NCI-H2196 (cell line): ENCODE data around the gene KRTAP10-8.
"Not testable (repeated sequence)": the region's sequence is repeated elsewhere in the genome, so short reads cannot be mapped to it uniquely, and the experiment has no call there.

Experiments
- DNase-seq: peaks from one replicate; lab custom pipeline; 2025; ENCODE audit not compliant: unreplicated experiment; lab: John Stamatoyannopoulos, UW

KRTAP10-8 gene

DNA sequence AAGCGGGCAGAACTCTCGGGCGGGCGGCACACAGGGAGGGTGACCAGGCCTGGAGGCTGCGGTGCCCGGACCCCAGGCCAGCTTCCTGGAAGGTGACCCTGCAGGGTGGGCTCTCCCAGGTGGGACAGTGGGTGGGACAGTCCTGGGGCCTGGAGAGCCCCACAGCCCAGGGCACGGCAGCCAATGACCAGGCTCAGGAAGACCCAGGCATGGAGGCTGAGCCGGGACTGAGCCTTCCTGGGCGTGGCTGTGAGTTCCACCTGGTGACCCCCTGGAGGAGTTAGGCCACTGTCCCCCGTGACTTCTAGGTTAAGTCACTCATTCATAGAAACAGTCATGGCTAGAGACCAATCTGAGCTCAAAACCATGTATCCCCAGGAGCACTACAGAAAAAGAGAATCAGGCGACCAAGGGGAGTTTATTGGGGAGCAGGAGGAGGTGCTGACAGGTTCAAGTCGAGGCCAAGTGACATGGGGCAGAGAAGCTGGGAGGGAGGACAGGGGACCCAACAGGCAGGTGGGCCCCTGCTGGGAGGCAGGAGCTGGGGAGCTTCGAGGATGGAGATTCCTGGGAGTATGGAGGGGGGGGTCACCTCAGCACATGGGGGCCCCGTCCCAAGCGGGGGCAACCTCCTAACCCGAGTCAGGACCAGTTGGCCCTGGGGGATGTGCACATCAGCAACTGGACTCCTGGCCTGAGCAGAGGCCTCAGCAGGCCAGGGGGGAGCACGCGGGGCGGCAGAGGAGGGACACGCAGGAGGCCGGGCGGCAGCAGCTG, 32.6 kb upstream of the KRTAP10-8 start:
- DNase-seq = no peak

DNA sequence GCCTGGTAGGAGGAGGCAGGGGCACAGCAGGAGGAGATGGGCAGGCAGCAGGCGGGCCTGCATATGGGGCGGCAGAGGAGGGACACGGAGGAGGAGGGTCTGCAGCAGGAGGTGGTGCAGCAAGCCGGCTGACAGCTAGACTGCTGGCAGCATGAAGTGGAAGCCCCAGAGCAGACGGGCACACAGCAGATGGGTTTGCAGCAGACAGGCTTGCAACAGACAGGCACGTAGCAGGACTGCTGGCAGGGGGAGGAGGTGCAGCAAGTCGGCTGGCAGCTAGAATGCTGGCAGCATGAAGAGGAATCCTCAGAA, 32.1 kb upstream of the KRTAP10-8 start:
- DNase-seq = no peak

DNA sequence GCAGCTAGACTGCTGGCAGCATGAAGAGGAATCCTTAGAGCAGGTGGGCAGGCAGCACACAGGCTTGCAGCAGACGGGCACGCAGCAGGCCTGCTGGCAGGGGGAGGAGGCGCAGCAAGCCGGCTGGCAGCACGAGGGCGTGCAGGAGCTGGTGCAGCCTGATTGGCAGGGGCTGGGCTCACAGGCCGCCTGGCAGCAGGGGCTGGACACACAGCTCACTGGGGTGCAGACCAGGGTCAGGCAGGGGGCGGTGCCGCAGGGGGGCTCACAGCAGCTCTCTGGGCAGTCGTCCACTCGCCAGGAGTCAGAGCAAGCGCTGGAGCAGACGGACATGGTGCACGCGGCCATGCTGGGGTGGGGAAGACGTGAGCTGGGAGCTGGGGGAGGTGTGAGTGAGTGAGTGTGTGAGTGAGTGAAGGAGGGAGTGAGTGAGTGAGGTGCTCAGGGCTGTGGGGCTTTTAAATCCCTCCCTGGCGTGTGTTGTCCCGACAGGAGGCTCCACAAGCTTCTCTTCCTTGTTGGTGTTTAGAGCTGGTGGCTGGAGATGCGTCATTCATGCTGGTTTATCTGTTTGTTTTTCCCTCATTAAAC, 31.6 kb upstream of the KRTAP10-8 start, which contains the start of gene KRTAP10-5:
KRTAP10-5 (minus strand) TSS at position 374 of the 591 bp plus-strand sequence; CDS start at position 348, 26 bp downstream.
- DNase-seq = not testable (repeated sequence)

DNA sequence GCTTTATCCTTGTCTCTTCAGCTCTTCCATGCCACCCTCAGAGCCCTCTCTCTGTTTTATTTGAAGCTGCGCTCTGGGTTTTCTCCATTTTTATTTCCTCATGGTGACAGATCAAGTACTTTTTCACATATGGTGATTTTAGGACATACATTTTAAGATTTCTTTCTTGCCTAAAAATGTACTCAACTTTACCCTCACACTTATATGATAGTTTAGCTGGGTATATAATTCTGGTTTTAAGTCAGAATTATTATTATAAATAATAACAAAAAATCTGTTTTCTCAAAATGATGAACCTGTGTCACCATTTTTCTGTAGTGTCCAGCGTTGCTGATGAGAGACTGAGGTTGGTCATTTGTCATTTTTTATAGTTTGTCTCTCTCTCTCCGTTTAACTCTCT, 30.7 kb upstream of the KRTAP10-8 start:
- DNase-seq = no peak

DNA sequence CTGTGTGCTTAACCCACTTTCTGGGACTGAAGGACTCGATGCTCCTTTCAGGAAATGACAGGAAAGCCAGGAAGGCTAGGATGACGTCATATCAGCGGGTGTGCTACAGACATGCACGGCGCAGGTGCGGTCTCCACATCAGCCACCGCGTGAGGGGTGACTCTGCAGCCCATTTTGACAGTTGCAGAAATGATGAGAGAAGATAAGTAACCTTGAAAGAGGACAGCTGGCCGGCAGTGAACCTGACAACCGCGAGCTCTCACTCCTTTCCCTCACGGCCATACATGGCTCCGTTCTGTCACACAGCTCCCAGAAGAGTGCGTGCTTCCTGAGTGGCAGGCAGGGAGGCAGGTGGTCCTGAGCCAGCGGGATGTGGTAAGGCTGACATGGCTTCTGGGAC, 29.8 kb upstream of the KRTAP10-8 start:
- no peak for DNase-seq

DNA sequence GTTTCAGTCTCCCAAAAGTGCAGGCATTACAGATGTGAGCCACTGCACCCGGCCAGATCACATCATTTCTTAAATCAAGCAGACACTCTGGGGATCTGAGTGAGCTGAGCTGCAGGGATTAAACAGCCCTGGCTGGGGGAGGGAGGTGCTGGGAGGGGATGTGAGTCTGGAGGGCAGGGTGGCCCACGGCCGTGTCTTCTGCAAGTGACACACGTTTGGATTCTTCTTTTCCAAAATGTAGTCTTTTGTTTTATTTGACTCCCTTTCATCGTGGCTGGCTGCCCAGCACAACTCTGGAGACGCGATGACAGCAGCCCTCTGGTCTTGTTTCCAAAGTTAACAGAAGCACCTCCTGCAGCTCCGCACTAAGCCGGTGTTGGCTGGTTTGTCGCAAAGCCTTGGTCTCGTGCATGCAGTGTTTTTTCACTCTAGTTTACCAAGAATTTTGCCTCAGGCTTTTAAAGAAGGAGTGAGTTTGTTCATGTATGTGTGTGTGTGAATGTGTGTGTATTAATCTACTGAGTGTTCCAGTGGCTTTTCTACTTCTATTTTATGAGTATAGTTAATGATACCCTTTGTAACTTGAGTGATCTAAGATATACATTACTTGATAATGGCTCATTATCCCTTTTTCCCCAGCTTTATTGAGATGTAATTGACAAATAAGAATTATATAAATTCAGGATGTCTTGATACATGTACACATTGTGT, 28.6 kb upstream of the KRTAP10-8 start:
- DNase-seq = no peak

DNA sequence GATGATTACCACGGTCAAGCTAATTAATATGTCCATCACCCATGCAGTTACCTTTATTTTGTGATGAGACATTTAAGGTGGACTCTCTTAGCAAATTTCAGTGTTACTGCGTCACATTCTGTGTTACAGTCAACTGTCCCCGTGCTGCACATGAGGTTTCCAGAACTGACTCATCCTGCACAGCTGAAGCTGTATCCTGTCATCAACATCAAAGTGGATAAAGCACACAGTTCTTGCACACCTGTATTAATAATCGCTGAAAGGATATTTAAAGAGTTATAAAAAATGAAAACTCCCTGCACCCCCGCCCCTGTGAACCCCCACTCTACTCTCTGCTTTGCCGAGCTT, 28.1 kb upstream of the KRTAP10-8 start:
- no peak for DNase-seq

DNA sequence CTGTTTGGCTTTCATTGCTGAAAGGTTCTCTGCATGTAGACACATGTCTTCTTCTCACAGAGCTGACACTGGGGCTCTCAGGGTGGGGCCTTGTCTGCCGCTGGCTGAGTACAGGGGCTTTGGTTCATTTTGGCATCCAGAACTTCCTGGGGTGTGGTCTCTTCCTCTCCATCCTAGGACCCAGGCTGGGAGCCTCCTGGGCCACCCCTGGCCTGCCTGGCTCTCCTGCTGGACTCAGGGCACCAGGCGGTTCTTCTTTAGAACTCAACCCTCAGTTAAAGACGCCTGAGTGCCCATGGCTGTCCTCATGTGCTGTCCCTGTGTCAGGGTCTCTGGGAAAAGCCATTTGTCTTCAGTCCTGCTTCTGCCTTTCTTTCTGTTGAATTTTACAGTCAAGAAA, 26.0 kb upstream of the KRTAP10-8 start:
- no peak for DNase-seq

DNA sequence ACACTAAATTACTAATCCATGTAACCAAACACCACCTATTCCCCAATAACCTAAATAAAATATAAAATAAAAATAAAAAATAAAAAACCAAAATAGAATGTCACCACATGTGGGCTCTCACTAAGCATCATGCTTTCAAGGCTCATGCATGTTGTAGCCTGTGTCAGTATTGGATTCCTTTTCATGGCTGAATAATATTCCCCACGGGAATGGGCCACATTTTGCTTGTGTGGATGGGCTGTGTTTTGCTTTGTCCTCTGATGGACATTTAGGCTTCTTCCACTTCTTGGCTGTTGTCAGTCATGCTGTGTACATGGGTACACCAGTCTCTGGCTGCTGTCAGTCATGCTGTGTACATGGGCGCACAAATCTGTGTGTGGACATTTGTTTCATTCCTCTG, 22.8 kb upstream of the KRTAP10-8 start:
- DNase-seq = no peak

DNA sequence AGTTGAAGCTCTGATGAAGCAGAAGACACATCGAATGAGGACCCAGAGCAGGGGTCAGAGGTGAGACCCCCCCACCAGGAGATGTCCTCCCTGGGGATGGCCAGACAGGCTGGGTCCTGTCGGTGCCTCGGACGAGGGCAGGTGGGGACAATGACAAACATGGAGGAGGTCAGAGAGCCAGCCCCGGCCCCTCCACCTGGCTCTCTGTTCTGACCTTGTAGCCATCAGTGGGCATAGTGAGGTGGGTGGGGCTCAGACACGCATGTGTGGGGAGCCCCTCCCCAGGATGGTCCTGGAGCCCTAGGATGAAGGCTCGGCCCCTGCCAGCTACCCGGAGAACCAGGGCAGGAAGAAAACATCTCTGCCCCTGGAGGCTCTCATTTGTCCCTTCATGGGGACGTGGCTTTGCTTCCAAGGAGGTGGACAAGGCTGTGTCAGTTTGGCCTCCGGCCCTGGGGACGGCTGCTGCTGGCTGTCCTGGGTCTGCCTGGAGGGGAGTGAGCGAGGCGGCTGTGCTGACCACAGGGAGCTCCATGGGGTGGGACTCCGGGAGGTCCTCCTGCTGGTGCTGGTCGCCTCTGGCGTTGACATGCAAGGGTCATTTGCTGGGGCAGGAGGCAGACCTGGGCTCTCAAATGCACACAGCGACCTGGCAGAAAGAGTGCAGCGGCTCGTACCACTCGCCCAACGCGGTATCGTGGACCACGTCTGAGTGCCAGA, 22.1 kb upstream of the KRTAP10-8 start:
- DNase-seq = no peak

DNA sequence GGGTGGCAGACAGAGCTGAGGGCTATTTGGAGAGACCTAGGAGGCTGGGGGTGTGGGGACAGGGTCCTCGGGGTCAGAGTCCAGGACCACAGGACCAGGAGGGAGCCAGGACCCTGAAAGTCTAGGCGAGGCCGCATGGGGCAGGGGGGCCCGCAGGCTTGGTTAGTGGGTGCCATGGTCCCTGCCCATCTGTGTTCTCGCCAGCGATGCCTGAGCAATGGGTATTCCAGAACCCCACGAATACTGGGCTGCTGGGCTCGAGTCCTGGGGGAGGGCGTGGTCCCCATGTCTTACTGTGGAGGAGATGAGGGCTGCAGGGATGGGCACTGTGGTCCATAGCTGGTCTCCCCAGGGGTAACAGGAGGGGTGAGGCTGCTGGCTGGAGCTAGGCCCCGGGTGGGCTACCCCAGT, 21.6 kb upstream of the KRTAP10-8 start:
- DNase-seq = no peak

DNA sequence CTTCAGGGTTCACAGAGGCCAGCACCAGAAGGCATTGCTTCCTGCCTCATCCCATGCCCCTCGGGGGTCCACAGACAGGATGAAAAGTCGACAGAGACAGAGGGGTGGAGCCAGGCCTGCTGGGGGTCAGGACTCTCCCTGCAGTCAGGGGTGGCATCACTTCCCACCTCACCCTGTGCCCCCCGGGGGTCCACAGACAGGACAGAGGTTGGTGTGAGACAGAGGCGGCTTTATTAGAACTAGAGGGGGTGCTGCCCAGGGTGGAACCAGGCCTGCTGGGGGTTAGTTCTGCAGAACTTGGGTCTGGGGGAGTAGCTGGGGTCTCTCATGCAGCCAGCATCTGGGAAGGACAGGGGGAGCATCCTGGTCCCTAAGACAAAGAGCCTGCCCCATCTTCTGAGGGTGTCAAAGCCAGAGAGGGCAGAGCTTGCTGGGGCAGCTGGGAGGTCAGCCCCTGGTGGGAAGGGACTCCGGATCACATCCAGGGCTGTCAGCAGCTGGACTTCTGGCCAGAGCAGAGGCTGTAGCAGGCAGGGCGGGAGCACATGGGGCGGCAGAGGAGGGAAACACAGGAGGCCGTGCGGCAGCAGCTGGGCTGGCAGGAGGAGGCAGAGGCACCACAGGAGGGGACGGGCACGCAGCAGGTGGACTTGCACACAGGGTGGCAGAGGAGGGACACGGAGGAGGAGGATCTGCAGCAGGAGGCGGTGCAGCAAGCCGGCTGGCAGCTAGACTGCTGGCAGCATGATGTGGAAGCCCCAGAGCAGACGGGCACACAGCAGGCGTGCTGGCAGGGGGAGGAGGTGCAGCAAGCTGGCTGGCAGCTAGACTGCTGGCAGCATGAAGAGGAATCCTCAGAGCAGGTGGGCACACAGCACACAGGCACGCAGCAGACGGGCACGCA, 20.7 kb upstream of the KRTAP10-8 start:
- not testable (repeated sequence) for DNase-seq

DNA sequence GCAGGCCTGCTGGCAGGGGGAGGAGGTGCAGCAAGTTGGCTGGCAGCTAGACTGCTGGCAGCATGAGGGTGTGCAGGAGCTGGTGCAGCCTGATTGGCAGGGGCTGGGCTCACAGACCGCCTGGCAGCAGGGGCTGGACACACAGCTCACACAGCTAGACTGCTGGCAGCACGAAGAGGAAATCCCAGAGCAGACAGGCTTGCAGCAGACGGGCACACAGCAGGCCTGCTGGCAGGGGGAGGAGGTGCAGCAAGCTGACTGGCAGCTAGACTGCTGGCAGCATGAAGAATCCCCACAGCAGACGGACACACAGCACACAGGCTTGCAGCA, 20.1 kb upstream of the KRTAP10-8 start:
- DNase-seq = not testable (repeated sequence)

DNA sequence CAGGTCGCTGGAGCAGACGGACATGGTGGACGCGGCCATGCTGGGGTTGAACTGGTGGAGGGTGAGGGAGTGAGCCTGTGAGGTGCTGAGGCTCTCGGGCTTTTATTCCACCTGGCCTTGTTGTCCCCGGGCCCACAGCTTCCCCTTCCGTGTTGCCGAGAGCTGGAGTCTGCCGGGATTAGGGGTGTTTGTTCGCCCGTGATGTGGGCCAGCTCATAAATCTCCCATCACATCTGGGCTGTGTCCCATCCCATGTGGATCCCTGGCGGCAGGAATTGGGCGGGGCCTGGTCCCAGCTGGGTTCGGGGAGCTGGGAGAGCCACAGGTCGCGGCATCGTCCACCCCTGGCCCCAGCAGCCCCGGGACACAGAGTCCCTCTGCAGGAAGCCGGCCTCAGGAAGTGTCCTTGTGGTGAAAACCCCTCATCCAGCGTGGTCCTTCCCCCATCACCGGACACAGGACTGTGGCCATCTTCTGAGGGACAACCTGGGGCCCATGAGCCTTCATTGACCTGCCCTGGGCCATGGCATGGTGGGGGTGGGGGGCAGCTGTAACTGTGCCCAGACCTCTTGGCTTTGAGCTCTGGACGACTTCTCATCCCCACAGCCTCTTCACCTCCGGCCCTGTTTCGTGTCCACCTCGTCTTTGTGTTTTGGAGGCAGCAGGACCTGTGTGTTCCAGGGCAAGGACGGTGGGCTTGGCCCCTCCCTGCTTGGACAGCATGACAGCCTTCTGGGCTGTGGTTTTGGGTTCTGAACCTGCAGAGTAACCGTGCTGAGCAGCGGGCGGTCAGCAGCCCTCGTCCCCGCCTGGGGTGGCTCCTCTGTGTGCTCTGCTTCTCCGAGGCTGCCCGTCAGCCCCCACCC, 19.2 kb upstream of the KRTAP10-8 start, which contains the start of gene KRTAP10-6:
KRTAP10-6 (minus strand) TSS at position 60 of the 866 bp plus-strand sequence; CDS start at position 39, 21 bp downstream.
- DNase-seq = no peak

DNA sequence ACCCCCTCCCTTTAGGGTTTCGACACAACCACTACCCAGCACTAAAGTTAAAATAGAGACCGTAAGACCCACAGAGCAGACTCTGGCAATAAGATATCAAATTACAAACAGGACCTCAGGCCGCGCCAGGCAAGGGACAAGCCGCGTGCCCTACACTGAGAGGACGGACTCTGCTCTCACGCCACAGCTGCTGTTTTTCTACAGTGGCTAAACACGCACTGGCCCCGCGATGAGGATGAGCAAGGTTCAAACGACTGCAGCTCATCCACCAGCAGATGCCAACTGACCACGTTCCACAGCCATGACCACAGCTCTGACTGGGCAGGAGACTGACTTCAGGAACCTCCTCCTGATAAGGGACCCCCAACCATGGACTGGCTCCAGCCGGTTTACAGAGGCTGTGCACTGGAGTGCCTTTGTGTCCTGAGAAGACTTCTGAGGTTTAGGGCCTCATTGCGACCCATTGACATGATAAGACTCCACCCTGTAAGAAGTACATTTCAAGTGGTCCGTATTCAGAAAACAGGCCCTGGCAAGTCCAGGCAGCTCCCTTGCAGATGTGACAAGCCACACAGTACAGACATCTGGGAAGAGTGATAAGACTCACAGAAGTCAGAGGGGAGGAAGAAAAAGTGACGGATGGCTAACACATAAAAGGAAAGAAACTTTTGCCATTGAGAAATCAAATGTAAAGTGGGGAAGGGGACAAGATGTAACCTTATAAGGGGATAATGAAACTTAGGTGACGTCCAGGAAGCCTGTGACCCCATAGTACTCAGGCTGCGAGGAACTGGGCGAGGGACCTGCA, 18.1 kb upstream of the KRTAP10-8 start:
- DNase-seq = no peak

DNA sequence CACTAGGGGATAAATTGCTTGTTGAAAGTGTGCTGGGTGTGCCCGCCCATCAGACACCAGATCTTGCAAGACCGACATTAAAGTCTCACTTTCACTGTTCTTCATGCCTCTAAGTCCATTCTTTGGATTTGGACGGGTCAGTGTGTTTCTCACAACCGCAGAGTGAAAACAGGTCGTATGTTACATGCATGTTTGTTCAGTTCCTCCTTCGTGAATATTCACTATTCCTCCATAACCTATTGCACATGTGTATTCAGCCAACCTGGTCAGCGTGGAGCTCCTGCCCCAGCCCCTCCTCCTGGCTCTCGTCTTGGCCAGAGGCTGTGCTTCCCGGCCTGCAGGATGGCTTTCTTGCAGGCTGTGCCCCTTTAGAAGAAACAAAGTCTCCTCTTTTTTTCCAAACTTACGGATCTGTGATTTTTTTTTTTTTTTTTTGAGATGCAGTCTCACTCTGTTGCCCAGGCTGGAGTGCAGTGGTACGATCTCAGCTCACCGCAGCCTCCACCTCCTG, 17.4 kb upstream of the KRTAP10-8 start:
- DNase-seq = no peak

DNA sequence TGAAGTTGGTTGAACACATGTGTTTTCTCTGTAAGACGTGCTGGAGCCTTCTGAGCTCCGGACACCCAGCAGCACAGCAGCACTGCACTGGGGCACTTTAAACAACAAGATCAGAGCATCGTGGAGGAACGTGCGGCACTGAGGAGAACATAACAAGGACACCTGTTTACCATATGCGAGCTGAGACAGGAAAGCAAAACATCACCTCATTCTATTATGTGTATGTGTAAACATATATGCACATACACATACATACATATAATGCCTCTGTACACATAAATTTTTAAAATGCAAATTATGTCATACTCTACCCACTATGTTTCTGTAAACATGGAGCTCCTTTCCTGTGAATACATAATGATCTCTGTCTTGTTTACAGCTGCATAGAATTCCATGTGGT, 16.4 kb upstream of the KRTAP10-8 start:
- no peak for DNase-seq

DNA sequence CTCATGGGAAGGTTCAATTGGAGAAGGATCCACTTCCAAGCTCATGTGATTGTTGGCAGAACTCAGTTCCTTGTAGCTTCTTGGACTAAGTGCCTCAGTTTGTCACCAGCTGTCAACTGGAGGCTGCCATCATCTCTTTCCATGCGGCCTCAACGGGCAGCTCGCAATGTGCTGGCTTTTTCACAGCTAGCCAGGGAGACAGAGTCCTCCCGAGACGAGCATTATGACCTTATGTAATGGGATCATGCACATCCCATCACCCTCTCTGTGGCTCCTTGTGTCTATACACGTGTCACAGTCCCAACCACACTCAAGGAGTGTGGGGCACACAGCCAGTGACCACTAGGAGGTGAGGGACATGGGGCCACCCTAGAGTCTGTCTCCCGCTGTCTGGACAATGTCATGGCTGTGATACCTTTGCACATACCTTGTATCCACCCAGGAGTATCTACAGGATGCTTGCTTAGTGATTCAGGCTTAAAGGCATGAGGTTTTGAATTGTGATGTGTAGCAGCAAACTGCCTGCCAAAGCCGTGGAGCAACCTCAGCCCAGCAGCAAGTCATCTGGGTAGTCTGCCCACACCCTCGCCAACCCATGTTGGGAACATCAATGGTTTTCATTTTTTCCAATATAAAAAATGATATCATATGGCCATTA, 15.7 kb upstream of the KRTAP10-8 start:
- DNase-seq = no peak
